Measurements from ENCODE around the gene FAAP100. TPM values are rescaled to one million over a fixed set of nuclear protein-coding genes. Genes with fewer than 3 reads are reported as not detected.
"Not testable (repeated sequence)": the region's sequence is repeated elsewhere in the genome, so short reads cannot be mapped to it uniquely, and the experiment has no call there.

FAAP100 gene
- total RNA-seq, 1 experiment from 2014 or later: 7.4 TPM

GRCh38 chr17:81538651-81539570 lies 13.2 kb downstream of the FAAP100 start:
- DNase-seq (ENCODE audit: low spot score): no peak

DNA sequence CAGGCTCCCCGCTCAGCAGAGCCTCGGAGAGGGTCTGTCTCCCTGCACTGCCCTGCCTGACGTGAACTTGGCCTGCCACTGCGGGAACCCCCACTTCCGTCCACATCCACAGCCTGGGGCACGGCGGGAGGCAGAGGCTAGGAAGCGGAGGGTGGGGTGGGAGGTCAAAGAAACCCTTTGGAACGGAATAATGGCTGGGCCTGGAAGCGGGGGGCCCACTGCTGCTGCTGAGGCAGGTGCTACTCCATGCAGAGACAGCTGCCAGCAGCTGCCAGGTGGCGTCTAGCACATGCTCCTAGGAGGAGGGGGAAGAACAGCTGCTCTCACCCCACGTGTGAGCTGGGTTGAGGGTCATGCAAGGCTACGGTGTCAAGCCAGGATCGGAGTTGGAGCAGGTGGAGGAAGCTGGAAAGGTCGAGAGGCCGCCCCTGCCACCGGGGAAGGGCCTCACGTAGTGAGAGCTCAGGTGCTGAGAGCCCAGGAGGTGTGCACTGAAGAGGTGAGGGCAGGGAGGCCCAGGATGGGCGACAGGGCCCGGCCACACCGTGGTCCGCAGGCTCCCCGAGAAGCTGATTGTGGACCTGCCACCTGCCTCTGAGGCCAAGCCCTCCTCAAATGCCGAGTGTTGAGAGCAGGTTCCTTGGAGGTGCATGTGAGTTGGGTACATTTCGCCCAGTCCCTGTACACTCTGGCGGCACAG lies 14.1 kb downstream of the FAAP100 start:
- no peak for DNase-seq (ENCODE audit: low spot score)

DNA sequence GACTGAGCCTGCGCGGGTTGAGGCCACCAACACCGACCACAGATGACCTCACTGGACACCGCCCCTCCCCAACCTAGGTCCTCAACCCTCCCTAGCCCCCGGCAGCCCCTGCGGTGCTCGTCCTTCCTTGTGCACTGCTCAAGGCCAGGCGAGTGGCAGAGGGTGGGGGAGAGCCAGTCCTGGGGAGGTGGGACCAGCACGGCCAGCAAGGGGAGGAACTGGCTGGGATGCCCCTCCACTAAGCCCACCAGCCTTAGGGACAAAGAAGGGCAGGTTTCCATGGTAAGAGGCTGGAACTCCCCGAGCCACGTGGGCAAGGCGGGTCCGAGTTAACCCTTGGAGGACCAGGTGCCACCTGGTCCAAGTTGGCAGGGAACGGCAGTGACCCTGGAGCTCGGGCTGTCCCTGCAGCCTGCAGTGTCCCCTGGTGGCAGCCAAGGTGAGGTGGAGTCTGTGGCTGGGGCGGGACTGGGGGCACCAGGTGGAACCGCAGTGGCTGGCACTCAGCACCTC lies 14.8 kb downstream of the FAAP100 start:
- no peak for DNase-seq (ENCODE audit: low spot score)

DNA sequence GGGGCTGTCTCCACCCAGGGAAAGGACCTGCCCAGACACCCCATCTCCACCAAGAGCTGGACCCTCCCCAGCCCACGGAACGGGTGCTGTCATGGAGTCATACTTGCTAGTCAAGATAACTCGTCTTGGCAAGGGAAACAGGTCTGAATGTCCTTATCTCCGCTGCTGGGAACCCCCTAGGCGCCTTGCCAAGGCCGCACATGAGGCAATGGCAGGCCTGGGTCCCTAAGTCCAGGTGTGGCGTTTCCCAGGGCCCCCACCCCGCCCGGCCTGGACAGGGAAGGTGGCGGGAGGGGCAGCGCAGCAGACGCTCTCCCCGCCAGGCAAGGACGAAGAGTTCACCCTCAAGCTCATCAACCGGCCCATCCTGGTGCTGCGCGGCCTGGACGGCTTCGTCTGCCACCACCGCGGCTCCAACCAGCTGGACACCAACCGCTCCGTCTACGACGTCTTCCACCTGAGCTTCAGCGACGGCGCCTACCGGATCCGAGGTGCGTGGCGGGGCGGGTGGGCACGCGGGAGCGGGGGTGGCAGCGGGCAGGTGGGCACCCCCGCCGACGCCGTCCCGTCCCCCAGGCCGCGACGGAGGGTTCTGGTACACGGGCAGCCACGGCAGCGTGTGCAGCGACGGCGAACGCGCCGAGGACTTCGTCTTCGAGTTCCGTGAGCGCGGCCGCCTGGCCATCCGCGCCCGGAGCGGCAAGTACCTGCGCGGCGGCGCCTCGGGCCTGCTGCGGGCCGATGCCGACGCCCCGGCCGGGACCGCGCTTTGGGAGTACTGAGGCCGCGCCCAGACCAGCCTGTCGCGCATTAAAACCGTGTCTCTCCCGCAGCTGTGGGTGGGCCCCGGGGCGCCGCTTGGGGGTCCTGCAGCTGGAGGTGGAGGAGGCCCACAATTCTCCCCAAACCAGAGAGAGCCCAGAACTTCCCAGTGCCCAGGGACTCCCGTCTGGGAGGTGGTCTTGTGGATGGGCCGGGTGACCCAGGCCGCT lies 15.6 kb downstream of the FAAP100 start:
- no peak for DNase-seq (ENCODE audit: low spot score)

GRCh38 chr17:81535480-81536298 lies 16.5 kb downstream of the FAAP100 start:
- DNase-seq (ENCODE audit: low spot score): no peak

- no peak for DNase-seq (ENCODE audit: low spot score)
These were observed 17.2 kb downstream of the FAAP100 start for GRCh38 chr17:81535007-81535328.

GRCh38 chr17:81534157-81535006 lies 17.8 kb downstream of the FAAP100 start:
- no peak for DNase-seq (ENCODE audit: low spot score)

- no peak for DNase-seq (ENCODE audit: low spot score)
These were observed 18.6 kb downstream of the FAAP100 start for GRCh38 chr17:81533339-81534141.

- DNase-seq (ENCODE audit: low spot score): no peak
These were observed 19.5 kb downstream of the FAAP100 start for GRCh38 chr17:81532490-81533287.

DNA sequence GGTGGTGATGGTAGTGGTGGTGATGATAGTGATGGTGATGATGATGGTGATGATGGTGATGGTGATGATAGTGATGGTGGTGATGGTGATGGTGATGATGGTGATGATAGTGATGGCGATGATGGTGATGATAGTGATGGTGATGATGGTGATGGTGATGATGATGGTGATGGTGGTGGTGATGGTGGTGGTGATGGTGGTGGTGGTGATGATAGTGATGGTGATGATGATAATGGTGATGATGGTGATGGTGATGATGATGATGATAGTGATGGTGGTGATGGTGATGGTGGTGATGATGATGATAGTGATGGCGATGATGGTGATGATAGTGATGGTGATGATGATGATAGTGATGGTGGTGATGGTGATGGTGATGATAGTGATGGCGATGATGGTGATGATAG lies 20.2 kb downstream of the FAAP100 start:
- DNase-seq (ENCODE audit: low spot score): not testable (repeated sequence)

GRCh38 chr17:81531013-81531412 lies 21.1 kb downstream of the FAAP100 start:
- not testable (repeated sequence) for DNase-seq (ENCODE audit: low spot score)

- no peak for DNase-seq (ENCODE audit: low spot score)
These were observed 22.7 kb downstream of the FAAP100 start for GRCh38 chr17:81529437-81529803.

DNA sequence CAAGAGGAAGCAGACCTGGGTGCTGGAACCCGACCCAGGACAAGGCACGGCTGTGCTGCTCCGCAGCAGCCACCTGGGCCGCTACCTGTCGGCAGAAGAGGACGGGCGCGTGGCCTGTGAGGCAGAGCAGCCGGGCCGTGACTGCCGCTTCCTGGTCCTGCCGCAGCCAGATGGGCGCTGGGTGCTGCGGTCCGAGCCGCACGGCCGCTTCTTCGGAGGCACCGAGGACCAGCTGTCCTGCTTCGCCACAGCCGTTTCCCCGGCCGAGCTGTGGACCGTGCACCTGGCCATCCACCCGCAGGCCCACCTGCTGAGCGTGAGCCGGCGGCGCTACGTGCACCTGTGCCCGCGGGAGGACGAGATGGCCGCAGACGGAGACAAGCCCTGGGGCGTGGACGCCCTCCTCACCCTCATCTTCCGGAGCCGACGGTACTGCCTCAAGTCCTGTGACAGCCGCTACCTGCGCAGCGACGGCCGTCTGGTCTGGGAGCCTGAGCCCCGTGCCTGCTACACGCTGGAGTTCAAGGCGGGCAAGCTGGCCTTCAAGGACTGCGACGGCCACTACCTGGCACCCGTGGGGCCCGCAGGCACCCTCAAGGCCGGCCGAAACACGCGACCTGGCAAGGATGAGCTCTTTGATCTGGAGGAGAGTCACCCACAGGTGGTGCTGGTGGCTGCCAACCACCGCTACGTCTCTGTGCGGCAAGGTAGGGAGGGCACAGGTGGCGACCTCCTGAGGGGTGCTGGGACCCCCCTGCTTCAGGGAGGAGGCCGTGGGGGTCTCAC lies 23.3 kb downstream of the FAAP100 start:
- DNase-seq (ENCODE audit: low spot score): no peak

DNA sequence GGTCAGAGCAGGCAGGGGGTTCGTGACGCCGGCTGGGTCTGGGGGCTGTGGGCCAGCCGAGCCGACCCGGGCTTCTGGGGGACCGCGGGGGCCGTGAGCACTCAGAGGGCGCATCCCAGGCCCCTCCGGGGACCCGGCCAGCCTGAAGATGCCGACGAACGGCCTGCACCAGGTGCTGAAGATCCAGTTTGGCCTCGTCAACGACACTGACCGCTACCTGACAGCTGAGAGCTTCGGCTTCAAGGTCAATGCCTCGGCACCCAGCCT lies 23.8 kb downstream of the FAAP100 start:
- no peak for DNase-seq (ENCODE audit: low spot score)

DNA sequence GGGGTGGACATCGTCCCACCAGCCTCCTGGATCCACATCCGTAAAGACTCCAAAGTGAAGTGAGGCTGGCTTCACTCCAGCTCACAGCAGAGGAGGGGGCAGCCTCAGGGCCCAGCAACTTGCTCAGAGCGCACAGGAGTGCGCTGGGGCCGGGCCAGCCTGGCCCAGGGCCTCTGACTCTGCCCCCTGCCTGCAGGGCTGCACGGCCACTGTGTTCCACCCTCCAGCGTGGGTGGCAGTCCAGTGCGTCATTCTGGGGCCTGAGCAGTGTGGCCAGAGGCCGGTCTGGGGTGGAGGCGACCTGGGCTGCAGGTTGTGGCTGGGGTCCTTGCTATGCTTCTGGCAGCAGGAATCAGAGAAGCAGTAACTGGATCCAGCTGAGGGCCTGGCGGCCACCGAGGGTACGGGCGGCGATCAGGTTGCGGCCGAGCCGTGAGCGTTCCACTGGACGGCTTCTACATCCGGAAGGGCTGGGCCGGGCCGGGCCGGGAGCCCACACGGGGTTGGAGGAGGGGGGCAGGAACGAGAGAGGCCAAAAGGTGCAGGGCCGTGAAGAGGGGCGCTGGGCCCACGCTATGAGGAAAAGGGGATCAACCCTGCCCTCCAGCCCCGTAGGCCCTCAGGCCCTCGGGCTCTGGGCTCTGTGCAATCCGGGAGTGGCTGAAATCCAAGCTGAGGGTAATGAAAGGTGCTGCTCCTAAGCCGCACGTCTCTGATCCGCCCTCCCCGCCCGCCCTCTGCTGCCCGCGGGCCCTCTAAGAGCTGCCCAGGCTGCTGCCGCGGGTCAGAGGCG lies 24.4 kb downstream of the FAAP100 start, which contains the start of gene FSCN2:
Gene FSCN2, plus strand, starts transcription at position 787 of the 793 bp plus-strand sequence. CDS start 155 bp downstream, outside the sequence.
- DNase-seq (ENCODE audit: low spot score): no peak

Measured in H4 (cell line).